ENCODE data around the gene GON7.

DNA sequence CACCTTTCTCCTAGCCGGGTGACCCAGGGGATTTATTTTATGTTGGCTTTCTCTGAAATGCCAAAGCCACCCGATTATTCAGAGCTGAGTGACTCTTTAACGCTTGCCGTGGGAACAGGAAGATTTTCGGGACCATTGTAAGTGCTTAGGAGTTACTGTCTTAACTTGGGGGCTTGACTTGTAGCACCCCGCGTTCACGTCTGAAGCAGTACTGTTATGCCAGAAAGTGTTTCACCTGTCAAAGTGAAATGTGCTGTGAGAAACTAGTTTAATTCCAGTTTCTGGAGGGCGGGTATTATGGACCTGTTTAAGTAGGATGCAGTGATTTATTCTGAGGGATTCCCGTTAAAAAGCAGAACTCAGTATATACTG is 21.5 kb downstream of the GON7 start:
- TF ChIP-seq, protein P1, sequence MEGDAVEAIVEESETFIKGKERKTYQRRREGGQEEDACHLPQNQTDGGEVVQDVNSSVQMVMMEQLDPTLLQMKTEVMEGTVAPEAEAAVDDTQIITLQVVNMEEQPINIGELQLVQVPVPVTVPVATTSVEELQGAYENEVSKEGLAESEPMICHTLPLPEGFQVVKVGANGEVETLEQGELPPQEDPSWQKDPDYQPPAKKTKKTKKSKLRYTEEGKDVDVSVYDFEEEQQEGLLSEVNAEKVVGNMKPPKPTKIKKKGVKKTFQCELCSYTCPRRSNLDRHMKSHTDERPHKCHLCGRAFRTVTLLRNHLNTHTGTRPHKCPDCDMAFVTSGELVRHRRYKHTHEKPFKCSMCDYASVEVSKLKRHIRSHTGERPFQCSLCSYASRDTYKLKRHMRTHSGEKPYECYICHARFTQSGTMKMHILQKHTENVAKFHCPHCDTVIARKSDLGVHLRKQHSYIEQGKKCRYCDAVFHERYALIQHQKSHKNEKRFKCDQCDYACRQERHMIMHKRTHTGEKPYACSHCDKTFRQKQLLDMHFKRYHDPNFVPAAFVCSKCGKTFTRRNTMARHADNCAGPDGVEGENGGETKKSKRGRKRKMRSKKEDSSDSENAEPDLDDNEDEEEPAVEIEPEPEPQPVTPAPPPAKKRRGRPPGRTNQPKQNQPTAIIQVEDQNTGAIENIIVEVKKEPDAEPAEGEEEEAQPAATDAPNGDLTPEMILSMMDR (IDR thresholded peaks at IDR 0.05): no peak
- no peak for TF ChIP-seq POLR2A (IDR thresholded peaks at IDR 0.05)
